Activated CD8-positive, alpha-beta memory T cell treated with anti-CD3 and anti-CD28 coated beads for 24 hours (primary cell): ENCODE results near the gene LRRC51.
"Not testable (repeated sequence)": the region's sequence is repeated elsewhere in the genome, so short reads cannot be mapped to it uniquely, and the experiment has no call there.

Experiments used
- DNase-seq: peaks from one replicate; pipeline ENCODE4 v3.0.0-alpha.2; 2020

The LRRC51 gene

DNA sequence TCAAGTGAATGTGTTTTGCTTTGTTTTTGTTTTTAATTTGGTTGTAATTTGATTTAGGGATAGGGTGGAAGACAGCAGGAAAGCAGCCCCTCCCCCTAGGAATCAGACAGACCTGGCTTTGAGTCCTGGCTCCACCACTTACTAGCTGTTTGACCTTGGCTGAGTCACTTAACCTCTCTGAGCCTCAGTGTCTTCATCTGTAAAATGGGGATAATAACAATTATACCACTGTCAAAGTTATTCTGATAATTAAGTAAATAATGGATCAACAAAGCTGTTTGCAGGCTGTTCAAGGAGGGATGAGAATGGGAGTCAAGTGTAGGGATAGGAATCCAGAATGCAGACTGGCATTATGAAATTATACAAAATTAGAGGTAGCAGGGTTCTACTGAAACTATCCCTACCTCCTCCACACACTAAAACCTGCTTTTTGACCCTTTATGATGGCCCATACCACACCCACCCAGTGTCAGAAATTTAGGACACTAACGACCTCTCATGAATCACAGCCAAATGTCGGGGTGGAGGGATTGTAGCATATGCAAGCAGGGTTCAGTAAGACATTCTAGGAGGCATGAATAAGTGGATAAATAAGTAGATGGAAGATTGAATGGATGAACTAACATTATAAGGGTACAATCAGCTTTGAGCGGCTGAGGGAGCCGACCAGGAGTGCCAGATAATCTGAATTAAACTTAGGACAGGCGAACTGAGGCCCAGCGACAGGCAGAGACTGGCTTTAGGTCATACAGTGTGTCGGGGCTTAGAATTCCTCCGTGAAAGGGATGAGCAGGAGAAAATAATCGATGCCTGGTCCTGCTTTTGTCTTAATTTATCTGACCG is 30.9 kb downstream of the LRRC51 start:
- no peak for DNase-seq

DNA sequence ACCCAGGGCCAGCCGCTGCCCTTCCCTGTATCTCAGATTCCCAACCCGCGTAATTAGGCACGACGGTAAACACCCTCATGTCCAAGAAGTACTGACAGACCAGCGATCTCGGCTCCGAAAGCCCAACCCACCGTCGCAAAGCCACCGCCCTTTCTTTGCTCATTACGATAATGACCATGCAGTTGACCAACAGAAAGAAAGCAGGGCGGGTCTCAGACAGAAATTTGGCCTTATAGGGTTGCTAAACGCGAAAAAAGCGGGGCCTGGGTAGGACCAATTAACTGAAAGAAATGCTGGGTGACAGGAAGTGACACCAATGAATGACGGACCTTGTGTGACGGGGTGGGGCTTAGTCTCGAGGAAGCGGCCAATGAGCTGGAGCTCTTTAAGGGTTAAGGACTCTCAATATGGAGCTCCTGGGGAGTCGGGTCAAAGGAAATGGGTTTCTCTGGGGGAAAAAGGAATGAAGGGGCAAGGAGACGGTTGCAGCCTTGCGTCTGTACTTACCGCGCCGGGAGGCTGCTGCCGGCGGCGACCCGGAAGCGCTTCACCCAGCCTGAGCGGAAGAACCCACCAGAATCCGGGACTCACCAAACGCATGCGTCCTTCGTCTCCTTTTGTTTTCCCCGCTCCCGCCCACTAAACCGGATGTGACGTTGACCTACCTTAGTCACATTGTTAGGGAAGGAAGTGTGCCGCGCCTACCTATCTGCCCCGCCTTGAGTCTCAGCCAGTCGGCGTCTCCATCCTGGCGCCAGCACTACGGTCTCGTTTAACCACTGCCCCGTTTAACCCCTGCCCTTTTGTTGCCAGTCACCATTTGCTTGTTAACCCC is 31.7 kb downstream of the LRRC51 start, which contains the start of gene ANAPC15:
Gene ANAPC15, minus strand, starts transcription at position 553 of the 835 bp plus-strand sequence. CDS start 1,419 bp downstream, outside the sequence.
- peak; percentile 98 for DNase-seq

DNA sequence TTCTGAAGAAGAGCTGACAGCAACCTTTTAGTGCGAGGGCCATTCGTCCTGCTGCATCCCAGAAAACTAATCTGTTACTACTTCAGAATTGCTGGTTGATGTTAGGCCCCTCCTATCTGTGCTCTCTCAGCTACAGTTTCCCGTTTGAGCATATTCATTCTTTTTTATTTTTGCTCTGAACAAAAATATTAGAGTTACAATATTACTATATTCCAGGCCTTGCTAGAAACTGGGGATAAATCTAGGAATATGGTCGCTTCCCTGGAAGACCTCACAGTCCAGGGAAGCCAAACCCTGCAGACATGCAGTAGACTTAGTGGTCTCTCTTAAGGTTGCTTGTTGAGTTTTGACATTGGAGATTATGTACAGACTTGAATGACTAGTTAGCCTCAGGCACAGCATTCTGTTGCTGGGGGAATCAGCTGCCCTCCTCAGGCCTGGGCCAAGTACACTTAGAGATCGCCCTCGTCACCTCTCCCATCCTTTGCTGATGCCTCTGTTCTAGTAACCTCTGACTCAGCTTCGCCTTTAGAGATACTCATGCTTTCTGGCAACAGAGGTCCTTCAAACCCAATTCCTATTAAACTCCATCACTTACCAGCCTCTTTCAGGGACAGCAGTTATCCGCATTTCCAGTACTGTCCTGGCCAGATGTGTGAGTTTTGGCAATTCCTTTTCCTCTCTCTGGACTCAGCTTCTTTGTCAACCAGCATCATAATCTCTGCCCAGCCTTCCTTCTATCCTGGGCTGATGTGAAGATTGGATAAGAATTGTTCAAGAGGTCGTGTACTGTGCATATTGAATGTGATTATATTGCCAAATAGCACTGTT is 32.5 kb downstream of the LRRC51 start:
- DNase-seq: no peak

DNA sequence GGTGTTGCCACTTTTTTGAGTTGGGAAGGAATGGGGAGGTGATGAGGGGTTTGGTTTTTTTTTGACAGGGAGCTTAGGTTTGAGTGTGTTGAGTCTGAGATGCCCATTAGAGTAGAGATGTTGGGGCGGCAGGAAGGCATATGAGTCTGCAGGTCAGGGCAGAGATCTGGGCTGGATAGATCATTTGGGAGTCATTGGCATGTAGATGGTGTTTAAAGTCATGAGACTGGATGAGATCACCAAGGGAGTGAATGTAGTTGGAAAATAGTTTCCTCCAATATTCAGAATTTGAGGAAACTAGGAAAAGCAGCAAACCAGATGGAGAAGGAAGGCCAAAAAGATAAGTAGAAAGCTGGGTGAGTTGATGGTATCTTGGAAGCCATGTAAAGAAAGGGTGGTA is 33.9 kb downstream of the LRRC51 start:
- no peak for DNase-seq

DNA sequence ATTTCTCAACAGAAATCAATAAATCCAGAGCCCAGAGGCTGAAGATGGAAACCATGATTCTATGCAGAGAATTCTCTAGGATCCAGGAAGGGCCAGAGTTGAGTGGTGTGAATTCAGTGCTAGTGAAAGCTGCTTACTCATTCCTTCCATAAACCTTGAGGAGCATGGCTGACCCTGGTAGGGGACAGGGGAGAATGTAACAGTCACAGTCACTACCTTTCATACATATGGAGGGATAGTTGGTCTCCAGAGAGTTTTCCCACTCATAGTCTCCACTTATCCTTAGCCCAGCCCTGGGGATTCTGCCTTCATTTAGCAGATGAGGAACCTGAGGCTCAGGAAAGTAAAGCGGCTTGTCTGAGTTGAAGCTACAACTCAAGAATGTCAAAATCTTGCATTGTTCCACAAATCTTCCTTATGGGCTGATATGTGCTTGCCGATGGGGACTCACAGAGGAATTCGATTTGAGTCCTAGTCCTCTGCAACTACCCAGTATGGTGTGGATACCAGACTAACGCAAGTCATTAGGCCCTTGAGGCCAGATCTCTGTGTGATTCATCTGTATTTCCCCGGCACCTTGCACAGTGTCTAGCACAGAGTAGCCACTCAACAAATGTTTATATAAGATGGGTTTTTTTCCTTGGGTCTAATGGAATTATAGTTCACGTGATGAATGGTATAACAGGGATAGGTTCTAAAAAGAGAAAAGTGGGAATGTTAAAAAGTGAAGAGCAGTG is 35.5 kb downstream of the LRRC51 start:
- no peak for DNase-seq

DNA sequence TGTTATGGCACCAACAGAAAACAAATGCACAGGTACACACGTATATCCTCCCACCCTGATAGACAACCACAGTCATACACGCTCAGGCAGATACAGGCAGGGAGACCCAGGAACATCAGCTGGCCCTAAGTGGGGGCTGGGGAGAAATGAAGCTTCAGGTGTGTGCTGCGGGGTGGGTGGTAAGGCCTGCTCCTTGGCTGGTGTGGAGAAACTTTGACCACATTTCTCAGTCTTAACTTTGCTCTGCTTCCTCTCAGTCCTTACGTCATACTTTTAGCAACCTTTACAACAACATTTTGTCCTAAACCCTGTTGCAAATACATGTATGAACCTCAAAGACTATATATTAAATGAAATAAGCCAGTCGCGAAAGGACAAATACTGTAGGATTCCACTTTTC is 38.5 kb downstream of the LRRC51 start:
- DNase-seq: no peak

DNA sequence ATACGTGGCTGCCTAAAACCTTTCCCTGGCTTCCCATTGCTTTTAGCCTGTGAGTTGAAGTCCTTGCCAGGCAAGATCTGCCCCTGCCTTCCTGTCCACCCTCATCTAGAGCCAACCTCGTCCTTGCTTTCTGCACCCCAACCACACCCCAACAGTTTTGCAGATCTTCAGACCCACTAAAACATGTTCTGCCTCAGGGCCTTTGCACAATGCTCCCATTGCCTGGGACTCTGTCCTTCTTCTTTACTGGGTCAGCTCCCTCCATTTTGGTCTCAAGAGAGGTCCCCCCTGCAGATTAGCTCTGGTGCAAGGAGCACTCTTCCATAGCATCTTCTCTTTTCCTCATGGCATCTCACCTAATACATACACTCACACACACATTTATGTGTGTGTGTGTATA is 40.3 kb downstream of the LRRC51 start:
- no peak for DNase-seq

DNA sequence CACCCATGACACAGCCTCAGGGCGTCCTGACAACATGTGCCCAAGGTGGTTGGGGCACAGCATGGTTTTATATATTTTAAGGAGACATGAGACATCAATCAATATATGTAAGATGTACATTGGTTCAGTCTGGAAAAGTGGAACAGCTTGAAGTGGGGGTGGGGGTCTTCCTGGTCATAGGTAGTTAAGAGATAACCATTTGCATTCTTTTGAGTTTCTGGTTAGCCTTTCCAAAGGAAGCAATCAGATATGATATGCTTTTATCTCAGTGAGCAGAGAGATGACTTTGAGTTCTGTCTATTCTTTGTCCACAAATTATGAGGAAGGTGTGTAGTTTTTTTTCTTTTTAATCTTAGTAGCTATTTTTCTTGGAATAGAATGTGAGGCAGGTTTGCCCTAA is 42.0 kb downstream of the LRRC51 start:
- no peak for DNase-seq

DNA sequence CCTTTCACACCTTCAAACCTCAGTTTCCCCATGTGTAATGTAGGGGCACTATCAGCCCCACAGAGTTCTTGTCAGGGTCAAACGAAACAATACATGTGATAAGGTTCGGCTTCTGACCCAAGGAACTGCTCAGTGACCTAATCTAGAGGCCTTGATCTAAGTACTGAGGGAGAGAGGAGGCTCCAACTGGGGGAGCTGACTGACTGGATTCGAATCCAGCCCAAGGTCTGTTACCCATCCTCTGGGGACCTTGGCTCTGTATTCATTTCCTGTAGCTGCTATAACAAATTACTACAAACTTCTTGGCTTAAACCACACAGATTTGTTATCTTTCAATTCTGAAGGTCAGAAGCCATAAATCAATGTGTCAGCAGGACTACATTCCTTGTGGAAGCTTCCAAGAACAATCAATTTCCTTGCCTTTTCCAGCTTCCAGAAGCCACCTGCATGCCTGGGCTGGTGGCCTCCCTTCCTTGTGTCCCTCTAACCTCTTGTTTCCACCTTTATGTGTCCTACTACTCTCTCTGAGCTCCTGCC is 42.5 kb downstream of the LRRC51 start:
- no peak for DNase-seq

DNA sequence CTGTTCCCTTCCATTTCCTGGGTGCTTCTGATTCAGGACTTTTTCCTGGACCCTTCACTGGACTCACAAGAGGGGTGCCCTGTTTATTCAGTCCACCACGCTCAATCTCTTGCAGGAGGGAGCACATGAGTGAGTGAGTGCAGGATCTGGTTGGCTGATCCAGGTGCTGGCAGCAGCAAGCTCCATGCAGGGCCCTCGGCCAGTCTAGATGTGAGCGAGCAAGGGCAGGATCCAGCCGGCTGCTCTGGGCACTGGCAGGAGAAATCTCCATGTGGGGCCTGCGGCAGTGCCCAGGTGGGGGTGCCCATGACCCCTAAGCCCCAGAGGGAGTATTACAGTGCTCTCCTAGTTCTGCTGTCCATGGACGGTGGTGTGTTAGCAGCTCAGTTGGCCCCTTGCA is 43.4 kb downstream of the LRRC51 start:
- DNase-seq: no peak

DNA sequence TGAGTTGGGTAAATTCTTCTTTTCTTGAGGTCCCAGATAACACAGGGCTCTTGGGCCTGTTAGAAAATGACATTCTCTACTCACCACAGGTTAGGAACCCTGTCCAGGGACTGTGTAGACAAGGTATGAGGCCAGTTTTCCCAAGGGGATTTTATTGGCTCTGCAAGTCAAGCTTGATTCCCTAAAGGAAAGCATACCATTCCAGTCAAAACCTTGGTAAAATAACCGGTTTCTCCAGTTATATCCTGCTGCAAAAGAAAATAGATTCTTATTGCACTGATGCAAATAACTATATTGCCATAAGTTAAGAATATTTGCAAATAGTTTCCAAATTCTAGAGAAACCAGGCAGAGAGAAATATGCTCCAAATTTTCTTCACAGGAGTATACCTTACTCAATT is 45.3 kb downstream of the LRRC51 start:
- DNase-seq: no peak

DNA sequence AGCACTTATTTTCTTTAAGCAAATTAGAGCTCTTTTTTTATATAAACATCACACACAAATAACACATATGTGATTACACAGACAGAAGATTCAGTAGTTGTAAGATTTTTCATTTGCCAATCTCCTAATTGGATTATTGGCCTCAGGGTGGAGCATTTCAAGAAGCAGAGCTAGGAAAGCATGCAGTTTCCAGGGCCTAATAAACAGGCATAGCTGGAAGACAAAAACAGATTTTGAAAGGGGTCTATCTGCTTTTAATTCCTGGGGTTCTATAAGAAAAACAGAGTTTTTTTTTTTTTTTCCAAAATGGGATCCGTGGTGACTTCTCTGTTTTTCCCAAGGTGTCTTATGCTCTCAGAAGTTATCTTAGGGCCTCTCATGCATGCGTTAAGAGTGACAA is 47.3 kb downstream of the LRRC51 start:
- no peak for DNase-seq

DNA sequence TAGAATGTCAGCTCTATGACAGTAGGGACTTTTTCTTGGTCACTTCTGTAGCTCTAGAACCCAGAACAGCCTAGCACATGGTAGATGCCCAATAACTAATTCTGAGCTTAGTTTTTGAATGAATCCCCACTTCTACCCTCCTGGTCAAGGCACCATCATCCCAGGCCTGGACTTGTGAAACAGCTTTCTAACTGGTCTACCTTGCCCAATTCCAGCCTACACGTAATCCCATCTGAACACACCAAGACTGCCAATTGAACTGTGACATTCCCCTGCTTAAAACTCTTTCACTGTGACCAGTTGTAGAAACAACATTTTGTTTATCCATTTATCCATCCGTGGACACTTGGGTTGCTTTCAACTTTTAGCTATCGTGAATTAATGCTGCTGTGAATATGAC is 48.7 kb downstream of the LRRC51 start:
- no peak for DNase-seq

DNA sequence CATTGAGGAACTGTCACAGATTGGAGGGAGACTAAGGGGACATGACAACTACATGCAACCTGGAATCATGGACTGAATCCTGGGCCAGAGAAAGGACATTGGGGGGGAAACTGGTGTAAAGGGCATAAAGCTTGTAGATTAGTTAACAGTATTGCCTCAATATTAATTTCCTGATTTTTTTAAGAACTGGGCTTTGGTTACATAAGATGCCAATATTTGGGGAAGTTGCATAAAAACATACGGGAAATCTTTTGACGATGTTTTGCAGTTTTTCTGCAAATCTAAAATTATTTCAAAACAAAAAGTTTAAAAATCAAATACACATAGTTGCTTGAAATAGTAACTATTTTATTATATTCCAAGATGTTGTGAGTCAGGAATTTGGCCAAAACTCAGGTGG is 52.0 kb downstream of the LRRC51 start:
- DNase-seq: no peak

DNA sequence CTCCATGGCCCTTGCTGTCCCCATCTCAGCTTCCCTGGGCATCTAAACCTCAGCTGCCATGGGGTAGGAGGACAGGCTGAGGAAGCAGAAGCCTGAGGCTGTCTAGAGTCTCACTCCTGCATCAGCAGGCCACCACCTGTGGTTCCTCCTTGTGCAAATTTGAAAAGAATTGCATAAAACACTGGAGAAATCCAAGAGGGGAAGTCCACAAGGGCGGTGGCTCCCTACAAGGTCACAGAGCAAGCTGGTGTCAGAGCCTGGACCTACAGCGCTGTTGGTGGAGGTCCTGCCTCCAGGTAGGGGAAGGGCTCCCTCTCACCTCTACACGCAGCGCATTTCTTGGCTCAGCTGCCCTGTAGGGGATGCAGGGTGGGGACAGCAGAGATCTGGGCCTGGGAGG is 54.8 kb downstream of the LRRC51 start, which contains the start of gene FOLR3:
Gene FOLR3, plus strand, starts transcription at position 253 of the 400 bp plus-strand sequence. CDS start 228 bp downstream, outside the sequence.
- DNase-seq: not testable (repeated sequence)

DNA sequence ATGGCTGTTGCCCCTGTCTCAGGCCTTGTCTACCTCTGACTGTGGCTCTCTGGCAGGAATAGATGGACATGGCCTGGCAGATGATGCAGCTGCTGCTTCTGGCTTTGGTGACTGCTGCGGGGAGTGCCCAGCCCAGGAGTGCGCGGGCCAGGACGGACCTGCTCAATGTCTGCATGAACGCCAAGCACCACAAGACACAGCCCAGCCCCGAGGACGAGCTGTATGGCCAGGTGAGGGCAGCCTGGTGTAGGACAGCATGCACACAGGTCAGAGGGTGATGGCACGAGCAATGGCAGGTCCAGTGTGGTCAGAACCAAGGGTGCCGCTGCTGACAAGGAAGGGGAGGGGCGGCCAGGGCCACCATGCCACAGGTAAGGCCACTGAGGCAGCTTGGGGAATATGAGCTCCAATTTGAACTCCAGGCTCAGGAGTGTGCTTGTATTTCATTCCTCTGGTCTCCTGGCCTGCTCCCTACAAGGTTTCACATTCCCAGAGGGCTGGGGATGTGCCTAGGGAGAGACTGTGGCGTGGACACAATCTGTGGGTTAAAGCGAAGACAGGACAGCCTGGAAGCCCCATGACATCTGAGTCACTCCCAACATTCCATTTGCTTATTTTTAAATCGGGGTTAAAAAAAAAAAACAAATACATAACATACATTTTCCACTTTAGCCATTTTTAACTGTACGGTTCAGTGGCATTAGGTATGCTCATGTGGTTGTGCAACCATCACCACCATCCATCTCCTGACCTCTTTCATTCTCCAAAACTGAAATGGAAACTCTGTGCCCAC is 55.4 kb downstream of the LRRC51 start:
- no peak for DNase-seq

DNA sequence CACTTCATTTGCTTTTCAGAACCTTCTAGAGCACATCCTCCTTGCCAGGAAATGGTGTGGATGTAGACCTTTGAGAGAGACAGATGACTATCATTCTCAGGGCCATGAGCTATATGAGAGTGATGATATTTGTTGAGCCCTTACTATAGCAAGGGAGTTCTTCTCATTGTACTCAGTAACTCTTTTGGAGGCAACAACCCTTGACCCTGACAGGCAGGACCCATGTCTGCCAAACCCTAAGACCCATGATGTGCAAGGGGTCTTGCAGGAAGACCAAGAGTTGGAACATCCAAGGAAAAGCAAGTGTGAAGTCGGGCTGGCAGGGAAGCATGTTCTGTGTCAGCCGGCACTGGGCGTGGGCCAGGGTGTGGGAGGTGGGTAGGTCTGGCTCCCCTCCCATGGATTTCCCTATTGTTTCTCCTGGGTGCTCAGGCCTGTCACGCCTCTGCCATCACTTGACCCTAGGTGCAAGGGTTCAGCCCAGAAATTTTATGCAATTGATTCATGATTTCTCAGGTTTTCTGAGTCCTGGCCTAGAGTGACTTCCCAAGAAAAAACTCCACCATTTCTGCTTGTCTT is 56.1 kb downstream of the LRRC51 start:
- no peak for DNase-seq

DNA sequence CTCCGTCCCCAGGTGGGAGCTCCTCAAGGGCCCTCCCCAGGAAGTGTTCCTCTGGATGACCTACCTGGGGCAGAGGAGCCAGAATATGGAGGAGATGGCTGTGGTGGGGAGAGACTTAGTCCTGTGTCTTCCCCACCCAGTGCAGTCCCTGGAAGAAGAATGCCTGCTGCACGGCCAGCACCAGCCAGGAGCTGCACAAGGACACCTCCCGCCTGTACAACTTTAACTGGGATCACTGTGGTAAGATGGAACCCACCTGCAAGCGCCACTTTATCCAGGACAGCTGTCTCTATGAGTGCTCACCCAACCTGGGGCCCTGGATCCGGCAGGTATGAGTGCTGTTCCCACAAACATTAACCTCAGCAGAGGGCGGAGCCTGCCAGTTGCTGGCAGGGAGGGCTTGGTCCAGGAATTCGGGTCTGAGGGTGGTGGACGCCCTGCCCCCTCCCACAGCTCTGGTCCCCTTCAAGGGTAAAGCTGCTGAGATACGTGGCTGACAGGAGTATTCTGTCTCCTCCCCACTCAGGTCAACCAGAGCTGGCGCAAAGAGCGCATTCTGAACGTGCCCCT is 58.3 kb downstream of the LRRC51 start:
- no peak for DNase-seq

DNA sequence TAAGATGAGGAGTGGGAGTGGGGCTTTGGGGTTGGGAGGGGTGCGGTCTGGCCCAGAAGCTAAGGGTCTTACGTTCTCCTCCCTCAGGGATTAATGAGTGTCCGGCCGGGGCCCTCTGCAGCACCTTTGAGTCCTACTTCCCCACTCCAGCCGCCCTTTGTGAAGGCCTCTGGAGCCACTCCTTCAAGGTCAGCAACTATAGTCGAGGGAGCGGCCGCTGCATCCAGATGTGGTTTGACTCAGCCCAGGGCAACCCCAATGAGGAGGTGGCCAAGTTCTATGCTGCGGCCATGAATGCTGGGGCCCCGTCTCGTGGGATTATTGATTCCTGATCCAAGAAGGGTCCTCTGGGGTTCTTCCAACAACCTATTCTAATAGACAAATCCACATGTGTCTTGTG is 58.9 kb downstream of the LRRC51 start:
- DNase-seq: no peak

DNA sequence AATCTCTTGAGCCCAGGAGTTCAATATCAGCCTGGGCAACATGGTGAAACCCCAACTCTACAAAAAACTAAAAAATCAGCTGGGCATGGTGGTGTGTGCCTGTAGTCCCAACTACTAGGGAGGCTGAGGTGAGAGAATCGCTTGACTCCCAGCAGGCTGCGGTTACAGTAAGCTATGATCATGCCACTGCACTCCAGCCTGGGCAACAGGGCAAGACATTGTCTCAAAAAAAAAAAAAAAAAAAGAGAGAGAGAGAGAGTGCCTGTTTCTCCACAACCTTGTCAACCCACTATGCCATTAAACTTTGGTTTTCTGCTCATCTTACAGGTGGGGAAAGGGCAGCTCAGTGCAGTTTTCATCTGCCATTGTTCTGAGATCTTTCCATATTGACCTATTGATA is 60.0 kb downstream of the LRRC51 start:
- no peak for DNase-seq
